Fibroblast of the conjunctiva (primary cell): ENCODE results near the gene ATP2C2.
A peak's percentile ranks its signal among the peaks of the same experiment; 100 is the strongest.
"Not testable (repeated sequence)": the region's sequence is repeated elsewhere in the genome, so short reads cannot be mapped to it uniquely, and the experiment has no call there.

Experiments
- DNase-seq: peaks from one replicate; pipeline ENCODE4 v3.0.0-alpha.2; 2010; ENCODE audit warnings: low read depth

ATP2C2 gene

GRCh38 chr16:84421081-84421937 lies 53.0 kb downstream of the ATP2C2 start:
- no peak for DNase-seq

DNA sequence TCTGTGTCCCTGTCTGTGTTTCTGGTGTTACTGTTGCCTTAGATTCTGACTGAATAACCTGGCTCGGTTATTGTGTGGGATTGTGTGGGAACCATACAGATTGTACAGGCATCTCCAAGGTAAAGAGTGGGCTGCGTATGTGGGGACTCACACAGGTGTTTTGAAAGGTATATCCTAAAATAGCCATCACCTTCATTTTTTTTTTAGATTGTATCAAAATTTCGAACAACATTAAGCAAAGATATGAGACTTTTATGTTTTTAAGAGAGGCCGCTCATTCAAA lies 53.5 kb downstream of the ATP2C2 start:
- no peak for DNase-seq

- peak; percentile 9 for DNase-seq
These were observed 55.1 kb downstream of the ATP2C2 start for GRCh38 chr16:84423416-84423837.

- DNase-seq: no peak
These were observed 57.4 kb downstream of the ATP2C2 start for GRCh38 chr16:84425696-84426095.

DNA sequence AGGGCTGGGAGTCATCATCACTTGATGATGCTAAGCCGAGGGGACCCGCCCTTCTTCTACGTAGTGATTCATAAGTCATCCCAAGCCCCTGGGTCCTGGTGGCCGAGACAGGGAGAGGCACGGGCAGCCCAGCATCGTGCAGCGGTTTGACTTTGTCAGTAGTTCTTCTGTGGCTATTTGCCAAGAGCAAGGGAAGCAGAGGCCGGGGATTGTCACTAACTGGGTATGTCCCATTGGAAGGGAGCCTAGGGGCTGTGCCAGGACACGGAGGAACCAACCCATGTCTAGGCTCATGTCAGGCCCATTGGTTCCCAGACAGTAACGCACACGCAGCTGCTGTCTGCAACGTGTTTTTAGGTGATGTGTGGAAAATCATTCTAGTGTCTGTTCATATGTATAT lies 58.5 kb downstream of the ATP2C2 start:
- no peak for DNase-seq

GRCh38 chr16:84427553-84427952 lies 59.2 kb downstream of the ATP2C2 start:
- DNase-seq: no peak

DNA sequence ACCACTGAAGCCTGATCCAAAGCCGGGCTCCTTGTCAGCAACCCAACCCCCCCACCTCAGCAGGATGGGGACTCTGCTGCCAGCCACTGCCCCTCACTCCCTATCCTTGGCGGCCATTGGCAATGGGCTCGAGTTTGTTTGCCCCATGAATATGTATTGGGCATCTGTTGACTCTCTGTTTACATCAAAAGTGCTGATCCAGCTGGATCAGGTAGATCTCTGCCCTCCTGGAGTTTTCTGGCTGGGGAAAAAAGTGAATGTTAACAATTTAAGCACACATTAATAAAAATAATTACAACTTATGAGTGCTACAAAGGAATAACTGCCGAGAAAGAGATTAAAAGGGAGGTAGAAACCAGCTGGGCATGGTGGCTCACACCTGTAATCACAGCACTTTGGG lies 62.5 kb downstream of the ATP2C2 start:
- DNase-seq: no peak

DNA sequence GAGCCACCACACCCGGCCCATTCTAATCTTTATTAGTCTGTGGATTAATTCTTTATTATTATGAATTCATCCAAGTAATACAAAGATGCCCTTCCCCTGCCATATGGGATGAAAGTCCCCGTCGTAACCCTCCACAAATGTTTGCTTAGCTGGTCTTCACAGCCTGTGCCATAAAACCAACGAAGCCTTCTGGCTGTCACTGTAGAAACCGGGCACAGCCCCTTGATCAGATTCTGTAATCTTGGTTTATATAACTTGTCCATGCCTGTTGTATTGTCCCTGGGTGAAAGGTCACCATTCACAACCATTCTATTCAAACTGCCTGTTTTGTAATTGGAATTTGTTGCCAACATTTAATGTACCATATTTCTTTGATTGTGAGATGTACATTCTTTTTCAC lies 66.5 kb downstream of the ATP2C2 start:
- DNase-seq: no peak

- DNase-seq: no peak
These were observed 67.9 kb downstream of the ATP2C2 start for GRCh38 chr16:84436196-84436595.

DNA sequence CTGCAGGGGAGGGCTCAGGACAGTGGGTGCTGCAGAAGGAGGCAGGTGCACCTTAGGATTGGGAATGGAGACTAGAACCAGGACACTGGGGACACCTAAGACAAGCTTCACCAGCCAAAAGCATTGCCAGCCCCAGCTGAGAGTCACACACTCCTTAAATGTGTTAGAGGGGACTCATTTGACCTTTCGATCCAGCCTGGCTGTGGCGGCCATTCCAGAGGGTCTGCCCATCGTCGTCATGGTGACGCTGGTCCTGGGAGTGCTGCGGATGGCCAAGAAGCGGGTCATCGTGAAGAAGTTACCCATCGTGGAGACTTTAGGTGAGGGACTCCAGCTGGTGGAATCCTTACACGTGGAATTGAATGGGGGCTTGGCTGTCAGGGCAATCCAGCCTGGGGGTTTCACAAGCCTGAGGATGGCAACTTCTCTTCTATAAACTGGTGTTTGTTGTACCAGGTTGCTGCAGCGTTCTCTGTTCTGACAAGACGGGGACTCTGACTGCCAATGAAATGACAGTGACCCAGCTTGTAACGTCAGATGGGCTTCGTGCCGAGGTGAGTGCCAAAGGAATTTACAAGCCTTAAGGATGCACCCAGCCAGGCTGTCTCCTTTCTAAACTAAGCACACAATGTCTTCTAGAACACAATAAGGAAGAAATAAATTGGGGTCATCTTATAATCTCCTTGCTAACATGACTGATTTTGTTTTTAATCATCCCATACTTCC lies 70.8 kb downstream of the ATP2C2 start:
- no peak for DNase-seq

GRCh38 chr16:84442416-84443145 lies 74.2 kb downstream of the ATP2C2 start:
- no peak for DNase-seq

- DNase-seq: no peak
These were observed 74.9 kb downstream of the ATP2C2 start for GRCh38 chr16:84443166-84443802.

- no peak for DNase-seq
These were observed 76.1 kb downstream of the ATP2C2 start for GRCh38 chr16:84444476-84444875.

- DNase-seq: no peak
These were observed 77.7 kb downstream of the ATP2C2 start for GRCh38 chr16:84446084-84446483.

GRCh38 chr16:84446596-84447392 lies 78.5 kb downstream of the ATP2C2 start:
- DNase-seq: no peak

- DNase-seq: no peak
These were observed 80.1 kb downstream of the ATP2C2 start for GRCh38 chr16:84448444-84448843.

- DNase-seq: no peak
These were observed 81.1 kb downstream of the ATP2C2 start for GRCh38 chr16:84449156-84450140.

DNA sequence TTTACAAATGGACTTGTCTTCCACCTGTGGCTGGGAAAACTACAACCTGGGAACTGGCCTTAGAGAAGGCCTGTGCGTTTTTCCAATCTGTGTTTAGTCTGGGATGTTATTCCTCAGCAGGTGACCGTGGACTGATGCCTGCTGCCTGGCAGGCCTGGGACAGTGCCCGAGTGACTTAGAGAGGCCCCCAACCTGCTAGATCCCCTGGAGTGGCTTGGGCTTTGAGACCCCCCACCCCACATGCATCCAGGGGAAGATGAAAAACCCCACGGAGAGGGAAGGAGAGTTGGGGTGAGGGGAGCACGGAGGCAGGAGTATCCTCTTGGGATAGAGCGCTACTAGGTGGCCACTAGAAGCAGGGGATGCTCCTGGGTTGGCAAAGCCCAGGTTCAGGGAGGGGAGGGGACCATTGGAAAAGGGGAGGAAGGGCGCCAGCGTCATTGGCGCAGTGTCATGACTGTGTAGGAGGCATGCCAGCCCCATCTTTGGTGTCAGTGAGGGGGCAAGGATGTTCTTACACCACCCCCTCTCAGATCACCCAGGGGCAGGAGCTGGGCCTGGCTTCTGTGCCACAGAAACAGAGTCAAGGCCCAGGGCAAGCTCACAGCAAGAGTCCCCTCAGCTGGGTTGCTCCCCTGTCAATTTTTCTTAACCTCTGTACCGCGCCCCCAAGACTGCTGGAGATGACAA lies 82.0 kb downstream of the ATP2C2 start:
- no peak for DNase-seq

GRCh38 chr16:84451010-84451676 lies 82.8 kb downstream of the ATP2C2 start:
- not testable (repeated sequence) for DNase-seq
